Fibroblast of lung (primary cell): ENCODE results near the gene HOXB13.

Experiments used
- CTCF ChIP-seq, 2 donors: IDR thresholded peaks in 1 of 2; conservative IDR thresholded peaks in 1 of 2; 1 replicate in 1 of 2; 2 replicates in 1 of 2; pipeline ENCODE4 v1.5.1; 2011 to 2012; ENCODE audit warnings: low read length in 2 of 2, control low read depth in 1 of 2, inconsistent platforms in 1 of 2, low read depth in 1 of 2, mild to moderate bottlenecking in 1 of 2
- EZH2 ChIP-seq: IDR thresholded peaks from 2 replicates; pipeline ENCODE4 v1.5.1; 2012; ENCODE audit warnings: low read length, control low read depth, mild to moderate bottlenecking; ENCODE audit errors: missing control alignments

GRCh38 chr17:48737330-48738043 is 8.9 kb upstream of the HOXB13 start:
- TF ChIP-seq CTCF (conservative IDR thresholded peaks at IDR 0.05 in 1 of 2, IDR thresholded peaks at IDR 0.05 in 1 of 2; ENCODE audit: low read depth in 1 of 2, low read length in 2 of 2) (no peak), EZH2 (no peak)
